HFFc6 (cell line): Measurements from ENCODE around the gene TMEM132D. TPM values are rescaled to one million over a fixed set of nuclear protein-coding genes. Genes with fewer than 3 reads are reported as not detected.

ENCODE experiments used
- DNase-seq: peaks from one replicate; pipeline ENCODE4 v3.0.0-alpha.2; 2018
- H3K27ac Mint-ChIP-seq: 2 replicates; pipeline ENCODE4 v1.8.0; 2020; ENCODE audit warnings: mild to moderate bottlenecking, mixed read lengths
- H3K27me3 Mint-ChIP-seq: 2 replicates; pipeline ENCODE4 v1.8.0; 2021; ENCODE audit warnings: mild to moderate bottlenecking, moderate library complexity, mixed read lengths; ENCODE audit not compliant: insufficient read depth
- H3K36me3 Mint-ChIP-seq: 2 replicates; pipeline ENCODE4 v1.8.0; 2021; ENCODE audit warnings: low read depth, mixed read lengths
- H3K4me1 Mint-ChIP-seq: 2 replicates; pipeline ENCODE4 v1.8.0; 2020; ENCODE audit warnings: low read depth, mixed read lengths
- H3K4me3 Mint-ChIP-seq: 2 replicates; pipeline ENCODE4 v1.8.0; 2020; ENCODE audit warnings: mild to moderate bottlenecking, moderate library complexity, mixed read lengths
- H3K9me3 Mint-ChIP-seq: 2 replicates; pipeline ENCODE4 v1.8.0; 2020; ENCODE audit warnings: mild to moderate bottlenecking, mixed read lengths
- CTCF ChIP-seq: fragments of 200-600 bp; sonication (generic); IDR thresholded peaks from 2 replicates; pipeline ENCODE4 v1.5.0; 2021; ENCODE audit warnings: antibody characterized with exemption, mild to moderate bottlenecking
- total RNA-seq, 6 experiments: library from RNA; stranded (reverse); fragmentation: NEBNext Ultra II Directional; extraction: Animal tissue kit (Norgen Biotek cat#: 25700); gene quantifications; 2 replicates in 1 of 6; 3 replicates in 5 of 6; pipeline ENCODE4 v1.2.3, GENCODE V29; 2021

The TMEM132D gene
- total RNA-seq, 6 experiments from 2014 or later, result not detected

- no peak for DNase-seq
- Mint-ChIP-seq H3K9me3 (peaks cover 51% of the 10 kb centered on the region), H3K36me3 (no peaks in the 10 kb centered on the region), H3K27me3 (peaks cover 4% of the 10 kb centered on the region; the same call in 1 of the 2 replicates), H3K27ac (no peak overlapping the region), H3K4me1 (no peaks in the 10 kb centered on the region), H3K4me3 (no peak overlapping the region)
- no peak for TF ChIP-seq CTCF
These were observed 818.7 kb downstream of the TMEM132D start for GRCh38 chr12:129084875-129085826.

DNA sequence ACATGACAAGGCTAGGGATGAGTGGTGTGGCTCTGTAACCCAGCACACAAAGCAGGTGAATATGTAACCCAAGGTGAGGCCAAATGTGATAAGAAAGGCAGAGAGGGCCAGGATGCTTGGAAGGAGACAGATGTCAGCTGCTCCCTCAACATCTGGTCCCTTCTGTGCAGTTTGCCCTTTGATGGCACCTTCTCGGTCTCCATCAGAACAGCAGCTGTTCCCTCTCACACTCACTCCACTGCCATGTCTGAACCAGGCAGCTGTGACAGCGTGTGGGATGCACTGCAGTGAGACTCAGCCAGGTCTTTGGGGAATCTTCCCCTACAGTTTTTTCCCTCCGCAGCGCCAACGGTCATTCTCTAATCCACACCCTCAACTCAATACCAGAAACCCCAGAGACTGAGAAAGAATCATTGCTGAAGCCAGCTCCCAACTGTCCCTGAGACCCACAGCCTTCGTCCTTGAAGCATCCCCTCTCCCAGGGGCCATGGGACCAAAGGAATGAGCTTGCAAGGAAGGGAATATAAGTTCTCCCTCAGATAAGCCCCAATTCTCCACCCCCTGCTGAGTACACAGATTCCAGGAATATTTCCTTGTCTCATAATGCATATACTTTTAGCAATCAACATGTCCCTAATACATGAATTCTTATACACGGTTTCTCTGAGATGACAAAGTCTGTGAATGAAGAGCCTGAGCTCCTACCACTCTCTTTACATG, 820.5 kb downstream of the TMEM132D start:
- no peaks in the 10 kb centered on the region for H3K36me3 Mint-ChIP-seq
- no peak for DNase-seq
- H3K4me1 Mint-ChIP-seq, result no peaks in the 10 kb centered on the region
- no peak overlapping the region for H3K27ac Mint-ChIP-seq
- no peak overlapping the region for H3K4me3 Mint-ChIP-seq
- TF ChIP-seq CTCF, result no peak
- peaks cover 4% of the 10 kb centered on the region; the same call in 1 of the 2 replicates for H3K27me3 Mint-ChIP-seq
- H3K9me3 Mint-ChIP-seq, result peaks cover 59% of the 10 kb centered on the region

DNA sequence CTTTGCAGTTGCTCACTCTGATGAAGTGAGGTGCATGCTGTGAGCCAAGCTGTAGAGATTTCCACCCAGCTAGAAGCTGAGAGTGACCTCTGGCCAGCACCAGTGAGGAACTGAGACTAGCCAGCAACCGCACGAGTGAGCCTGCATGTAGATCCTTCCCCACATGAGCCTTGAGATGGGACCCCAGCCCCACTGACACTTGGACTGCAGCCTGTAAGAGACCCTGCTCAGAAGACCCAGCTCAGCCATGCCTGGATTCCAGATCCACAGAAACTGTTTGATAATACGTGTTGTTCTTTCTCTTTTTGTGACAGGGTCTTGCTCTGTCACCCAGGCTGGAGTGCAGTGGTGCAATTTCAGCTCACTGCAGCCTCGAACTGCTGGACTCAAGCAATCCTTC, 821.4 kb downstream of the TMEM132D start:
- no peak for DNase-seq
- no peak overlapping the region for H3K27ac Mint-ChIP-seq
- H3K4me3 Mint-ChIP-seq, result no peak overlapping the region
- no peaks in the 10 kb centered on the region for H3K36me3 Mint-ChIP-seq
- H3K4me1 Mint-ChIP-seq, result no peaks in the 10 kb centered on the region
- peaks cover 61% of the 10 kb centered on the region for H3K9me3 Mint-ChIP-seq
- H3K27me3 Mint-ChIP-seq, result peaks cover 4% of the 10 kb centered on the region; the same call in 1 of the 2 replicates
- no peak for TF ChIP-seq CTCF

GRCh38 chr12:129081755-129082250, 822.0 kb downstream of the TMEM132D start:
- Mint-ChIP-seq H3K4me1 (no peaks in the 10 kb centered on the region), H3K27me3 (peaks cover 4% of the 10 kb centered on the region; the same call in 1 of the 2 replicates), H3K36me3 (no peaks in the 10 kb centered on the region), H3K27ac (no peak overlapping the region), H3K4me3 (no peak overlapping the region), H3K9me3 (peaks cover 56% of the 10 kb centered on the region)
- DNase-seq, result no peak
- TF ChIP-seq CTCF, result no peak

GRCh38 chr12:129080821-129081220, 823.0 kb downstream of the TMEM132D start:
- no peak for DNase-seq
- no peak for TF ChIP-seq CTCF
- Mint-ChIP-seq H3K27me3 (peaks cover 4% of the 10 kb centered on the region; the same call in 1 of the 2 replicates), H3K9me3 (peaks cover 60% of the 10 kb centered on the region), H3K4me1 (no peaks in the 10 kb centered on the region), H3K27ac (no peak overlapping the region), H3K4me3 (no peak overlapping the region), H3K36me3 (no peaks in the 10 kb centered on the region)
